Right ventricle myocardium superior (tissue), 1 donor: ENCODE results near the gene SPACDR. TPM values are rescaled to one million over a fixed set of nuclear protein-coding genes. Genes with fewer than 3 reads are reported as not detected.

ENCODE experiments used
- ATAC-seq: fragments of 200-7000 bp; cut with Tn5 transposase; one replicate; pipeline ENCODE4 v1.9.1; 2020; ENCODE audit warnings: mild to moderate bottlenecking; ENCODE audit not compliant: poor library complexity
- DNase-seq: peaks from one replicate; pipeline ENCODE4 v3.0.0-alpha.2; 2020
- intact Hi-C: fragments of 100-400 bp; cut with DNase I; formaldehyde crosslinking; loops from one replicate; pipeline ENCODE4 v1.11.2; 2022
- total RNA-seq: library from RNA; stranded (reverse); fragmentation: NEBNext Ultra II Directional; extraction: Animal tissue kit (Norgen Biotek cat#: 25700); gene quantifications from one replicate; pipeline ENCODE4 v1.2.1, GENCODE V29; 2021
- donor health status: DM: no; HTN: yes; CAD: no; lungs with severe emphysema.

SPACDR gene
- total RNA-seq, 1 donor from 2014 or later = 0.81 TPM

GRCh38 chr7:100486753-100487446 lies 22.8 kb upstream of the SPACDR start:
- no peak for DNase-seq
- no peak for ATAC-seq
- intact Hi-C loops = no loop called here

- intact Hi-C loops = no loop called here
- no peak for DNase-seq
- no peak for ATAC-seq
Measured at GRCh38 chr7:100486111-100486636, 22.1 kb upstream of the SPACDR start.

- intact Hi-C loops = no loop called here
- ATAC-seq (no peak), DNase-seq (no peak)
Measured at GRCh38 chr7:100485471-100485876, 21.4 kb upstream of the SPACDR start.

GRCh38 chr7:100484673-100485045 lies 20.6 kb upstream of the SPACDR start:
- intact Hi-C loops = no loop called here
- DNase-seq (no peak), ATAC-seq (no peak)

- DNase-seq = peak; percentile 70
- intact Hi-C loops = loop anchor here (2.0 kb wide), 1 partner anchor 15 kb away; no protein-coding TSS in a partner anchor
Measured at GRCh38 chr7:100483722-100484672, 19.9 kb upstream of the SPACDR start, which contains the start of gene NYAP1. Gene NYAP1, plus strand, starts transcription at chr7:100483927. Its CDS starts 1,385 bp downstream, at chr7:100485312.

GRCh38 chr7:100483090-100483721 lies 19.1 kb upstream of the SPACDR start:
- peak; percentile 85 for DNase-seq
- peak; percentile 49 for ATAC-seq
- intact Hi-C loops = loop anchor here (2.0 kb wide), 1 partner anchor 14 kb away; no protein-coding TSS in a partner anchor

More at GRCh38 chr7:100483722-100484672, 19.9 kb upstream of the SPACDR start, which contains the start of gene NYAP1:
- peak; percentile 55 for ATAC-seq

GRCh38 chr7:100482728-100483089 lies 18.6 kb upstream of the SPACDR start:
- DNase-seq = no peak
- ATAC-seq = no peak
- intact Hi-C loops = loop anchor here (2.0 kb wide), 1 partner anchor 14 kb away; no protein-coding TSS in a partner anchor

GRCh38 chr7:100481466-100481865 lies 17.4 kb upstream of the SPACDR start:
- ATAC-seq = no peak
- intact Hi-C loops = no loop called here

GRCh38 chr7:100478958-100479660 lies 15.0 kb upstream of the SPACDR start, which contains the start of gene TSC22D4:
Gene TSC22D4, minus strand, starts transcription at chr7:100479214. Its CDS starts 1,176 bp downstream, at chr7:100478038.
- intact Hi-C loops = no loop called here
- peak; percentile 92 for ATAC-seq

More at GRCh38 chr7:100481466-100481865, 17.4 kb upstream of the SPACDR start:
- DNase-seq = no peak

GRCh38 chr7:100477871-100478267 lies 13.8 kb upstream of the SPACDR start:
- ATAC-seq = no peak
- no peak for DNase-seq
- intact Hi-C loops = no loop called here

More at GRCh38 chr7:100478958-100479660, 15.0 kb upstream of the SPACDR start, which contains the start of gene TSC22D4:
- peak; percentile 97 for DNase-seq

GRCh38 chr7:100476903-100477870 lies 13.1 kb upstream of the SPACDR start:
- ATAC-seq (no peak), DNase-seq (no peak)
- intact Hi-C loops = no loop called here

- DNase-seq (no peak), ATAC-seq (peak; percentile 23)
- intact Hi-C loops = no loop called here
Measured at GRCh38 chr7:100476101-100476780, 12.2 kb upstream of the SPACDR start.

GRCh38 chr7:100475549-100475948 lies 11.5 kb upstream of the SPACDR start:
- intact Hi-C loops = no loop called here

GRCh38 chr7:100472854-100473499 lies 8.9 kb upstream of the SPACDR start:
- intact Hi-C loops = no loop called here
- no peak for ATAC-seq
- DNase-seq = no peak

More at GRCh38 chr7:100475549-100475948, 11.5 kb upstream of the SPACDR start:
- DNase-seq (peak; percentile 78), ATAC-seq (no peak)

- ATAC-seq (no peak), DNase-seq (no peak)
- intact Hi-C loops = no loop called here
Measured at GRCh38 chr7:100472121-100472851, 8.2 kb upstream of the SPACDR start.
